ENCODE results near the gene BIVM. TPM values are rescaled to one million over a fixed set of nuclear protein-coding genes. Genes with fewer than 3 reads are reported as not detected.

Gene BIVM
- total and polyA plus RNA-seq, 8 donors, result 8.2 to 14.1 (median 11.2) TPM

DNA sequence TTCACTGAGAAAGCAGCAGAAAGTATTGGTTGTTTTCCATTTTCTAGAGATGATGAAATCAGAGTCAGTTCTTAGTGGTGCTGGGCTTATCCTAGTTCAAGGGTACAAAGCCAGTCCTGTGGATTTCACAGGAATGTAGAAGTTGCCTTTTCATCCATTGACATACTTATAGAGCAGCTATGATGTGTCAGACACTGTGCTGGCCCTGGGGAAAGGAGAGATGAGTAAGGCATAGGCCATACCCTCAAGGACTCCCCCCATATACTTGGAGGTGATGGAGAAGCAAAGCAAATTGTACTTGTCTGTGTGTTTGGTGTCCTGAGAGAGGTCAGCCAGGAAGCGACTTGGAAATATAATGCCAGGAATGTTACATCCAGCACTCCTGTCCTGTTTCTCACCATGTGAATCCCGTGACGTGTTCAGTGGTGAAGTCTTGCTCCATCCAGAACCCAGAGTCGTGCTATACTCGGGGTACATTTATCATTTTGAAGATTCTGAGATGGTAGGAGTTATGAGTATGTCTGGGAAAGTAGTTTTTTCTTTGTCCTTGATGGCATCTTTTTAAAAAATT is 69.5 kb downstream of the BIVM start:
- 83 to 93% methylated on average over 5 of the region's 5 CpGs for WGBS, 2 donors
- FAIRE-seq (no peak), ATAC-seq (no peak)

GRCh38 chr13:102869948-102870676 is 71.2 kb downstream of the BIVM start:
- H3K36me3 ChIP-seq, result peaks cover 2 to 60% (median 25%) of the 10 kb centered on the region in 3 donors
- 49 to 52% methylated on average over 5 of the region's 5 CpGs for WGBS, 2 donors

More for the DNA sequence above, 69.5 kb downstream of the BIVM start:
- no peak for DNase-seq
- no peaks in the 10 kb centered on the region for H3K4me1 ChIP-seq
- no peaks in the 10 kb centered on the region for H3K27me3 ChIP-seq
- H3K4me3 ChIP-seq, result no peak overlapping the region
- no peak overlapping the region for H3K27ac ChIP-seq
- TF ChIP-seq CTCF (IDR thresholded peaks at IDR 0.05), result no peak
- H3K9me3 ChIP-seq, result no peaks in the 10 kb centered on the region
- intact Hi-C loops (cut with DNase I), result no loop called here
- H3K36me3 ChIP-seq, result peaks cover 2 to 58% (median 21%) of the 10 kb centered on the region in 3 donors

DNA sequence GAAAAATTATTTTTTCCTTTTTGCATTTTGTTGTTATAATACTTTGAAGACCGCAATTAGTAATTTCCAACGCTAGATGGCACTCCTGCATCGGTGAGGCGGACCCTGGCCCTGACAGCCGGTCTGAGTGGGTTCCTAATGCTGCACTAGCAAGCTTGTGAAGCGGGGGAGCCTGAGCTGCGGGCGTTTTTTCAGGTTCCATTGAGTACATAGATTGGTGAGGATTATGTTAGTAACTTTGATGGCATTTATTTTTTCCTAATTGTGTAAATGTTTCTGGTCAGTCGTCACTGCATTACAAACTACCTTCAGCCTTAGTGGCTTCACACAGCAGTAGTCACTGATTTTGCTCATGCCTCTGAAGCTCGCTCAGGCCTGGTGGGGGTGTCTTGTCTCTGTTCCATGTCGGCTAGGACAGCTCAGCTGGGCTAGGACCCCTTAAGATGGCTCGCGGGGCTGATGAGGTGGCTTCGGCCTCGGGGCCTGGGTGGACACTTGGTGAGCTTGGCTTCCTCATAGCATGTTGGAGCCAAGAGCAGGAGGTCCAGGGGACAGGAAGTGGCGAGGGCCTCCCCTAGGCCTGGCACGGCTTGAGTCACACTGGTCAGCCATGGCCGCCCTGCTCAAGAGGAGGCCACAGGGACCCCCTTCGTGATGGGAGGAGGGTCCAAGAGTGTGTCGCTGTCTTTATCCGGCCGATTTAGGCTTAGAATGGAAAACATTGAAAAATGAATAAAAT is 71.9 kb downstream of the BIVM start:
- peak; percentile 38 to 60 (median 50) for TF ChIP-seq CTCF (IDR thresholded peaks at IDR 0.05)
- no peaks in the 10 kb centered on the region for H3K27me3 ChIP-seq
- H3K4me1 ChIP-seq, result no peaks in the 10 kb centered on the region
- peaks cover 2 to 62% (median 28%) of the 10 kb centered on the region in 3 donors for H3K36me3 ChIP-seq
- intact Hi-C loops (cut with DNase I), result no loop called here
- DNase-seq, result peak in 4 of 6 donors; percentile 26 to 70 (median 39)
- 52 to 54% methylated on average over 22 of the region's 22 CpGs for whole genome bisulfite sequencing, 2 donors
- H3K9me3 ChIP-seq, result no peaks in the 10 kb centered on the region
- no peak overlapping the region for H3K27ac ChIP-seq
- ATAC-seq, result peak; percentile 63 to 93 (median 88)
- no peak overlapping the region for H3K4me3 ChIP-seq
- FAIRE-seq, result no peak

More at GRCh38 chr13:102869948-102870676, 71.2 kb downstream of the BIVM start:
- ATAC-seq (peak in 3 of 4 donors; percentile 19 to 23 (median 20)), DNase-seq (no peak), FAIRE-seq (no peak)
- H3K4me3 ChIP-seq, result no peak overlapping the region
- H3K27ac ChIP-seq, result no peak overlapping the region
- intact Hi-C loops (cut with DNase I), result no loop called here
- TF ChIP-seq CTCF (IDR thresholded peaks at IDR 0.05), result no peak
- no peaks in the 10 kb centered on the region for H3K27me3 ChIP-seq
- no peaks in the 10 kb centered on the region for H3K9me3 ChIP-seq
- H3K4me1 ChIP-seq, result no peaks in the 10 kb centered on the region

DNA sequence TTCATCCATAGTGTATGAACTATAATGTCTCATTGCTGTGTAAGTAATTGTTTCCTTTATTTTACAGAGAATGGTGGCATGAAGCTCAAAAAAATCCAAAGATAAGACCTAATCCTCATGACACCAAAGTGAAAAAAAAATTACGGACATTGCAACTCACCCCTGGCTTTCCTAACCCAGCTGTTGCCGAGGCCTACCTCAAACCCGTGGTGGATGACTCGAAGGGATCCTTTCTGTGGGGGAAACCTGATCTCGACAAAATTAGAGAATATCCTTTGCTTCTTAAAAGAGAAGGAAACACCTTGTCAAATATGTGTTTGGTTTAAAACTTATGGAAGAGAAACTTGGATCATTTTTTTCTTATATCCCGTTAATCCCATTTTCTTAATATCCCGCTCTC is 73.2 kb downstream of the BIVM start:
- Histone ChIP-seq H3K36me3 (peaks cover 0 to 59% (median 22%) of the 10 kb centered on the region in 3 donors), H3K27me3 (no peaks in the 10 kb centered on the region), H3K27ac (no peak overlapping the region), H3K4me3 (no peak overlapping the region), H3K4me1 (no peaks in the 10 kb centered on the region), H3K9me3 (no peaks in the 10 kb centered on the region)
- 89 to 94% methylated on average over 7 of the region's 7 CpGs for WGBS, 2 donors
- ATAC-seq (no peak), FAIRE-seq (no peak), DNase-seq (no peak)
- intact Hi-C loops (cut with DNase I), result no loop called here
- TF ChIP-seq CTCF (IDR thresholded peaks at IDR 0.05), result no peak
